Heart right ventricle (tissue), 16 donors: ENCODE data around the gene RNASE12. TPM values are rescaled to one million over a fixed set of nuclear protein-coding genes. Genes with fewer than 3 reads are reported as not detected.

Source experiments
- ATAC-seq, 8 donors: fragments of 200-7000 bp; cut with Tn5 transposase; one replicate each; pipeline ENCODE4 v1.9.1; 2020; ENCODE audit warnings: mild to moderate bottlenecking in 8 of 8, moderate library complexity in 8 of 8, moderate number of reproducible peaks in 1 of 8
- DNase-seq, 2 donors: peaks; one replicate each; pipeline ENCODE4 v3.0.0-alpha.2; 2020
- H3K27ac ChIP-seq, 10 donors: fragments of 200-600 bp; sonication (generic) in 2 of 10; one replicate each; pipeline versions ENCODE4 v1.5.0 to v1.8.0; 2020 to 2022; ENCODE audit warnings: mild to moderate bottlenecking in 3 of 10
- H3K27me3 ChIP-seq, 7 donors: fragments of 200-600 bp; one replicate each; pipeline ENCODE4 v1.8.0; 2021 to 2022; ENCODE audit warnings: mild to moderate bottlenecking in 2 of 7
- H3K36me3 ChIP-seq, 9 donors: fragments of 200-600 bp; sonication (generic) in 1 of 9; one replicate each; pipeline versions ENCODE4 v1.5.0 to v1.8.0; 2020 to 2022; ENCODE audit warnings: mild to moderate bottlenecking in 2 of 9
- H3K4me1 ChIP-seq, 9 donors: fragments of 200-600 bp; sonication (generic) in 1 of 9; one replicate each; pipeline versions ENCODE4 v1.5.0 to v1.8.0; 2020 to 2022; ENCODE audit warnings: mild to moderate bottlenecking in 4 of 9
- H3K4me3 ChIP-seq, 10 donors: fragments of 200-600 bp; sonication (generic) in 2 of 10; one replicate each; pipeline versions ENCODE4 v1.5.0 to v1.8.0; 2020 to 2022; ENCODE audit warnings: mild to moderate bottlenecking in 7 of 10, moderate library complexity in 2 of 10
- H3K9me3 ChIP-seq, 11 donors: fragments of 200-600 bp in 10 of 11; sonication (generic) in 2 of 11; one replicate each; pipeline versions ENCODE4 v1.5.0 to v1.8.0; 2013 to 2022; ENCODE audit warnings: mild to moderate bottlenecking in 2 of 11, control low read depth in 1 of 11, moderate library complexity in 1 of 11
- WGBS, 2 donors: extraction: QIAGEN DNeasy Blood & Tissue Kit; methylation state at CpG; one replicate each; pipeline ENCODE4 v1.1.7; 2013; ENCODE audit warnings: inconsistent platforms in 1 of 2; 5-methylcytosine and 5-hydroxymethylcytosine counted together
- intact Hi-C, 10 donors: fragments of 100-400 bp; cut with DNase I; formaldehyde crosslinking; loops; one replicate each; pipeline versions ENCODE4 v1.11.1 to v1.14.2; 2022
- polyA plus RNA-seq, 2 donors: library from polyadenylated mRNA; stranded (reverse); fragments of 200-250 nt; gene quantifications; one replicate each; pipeline ENCODE4 v1.2.3, GENCODE V29; 2013
- total RNA-seq, 10 donors: library from RNA; stranded (reverse); fragmentation: NEBNext Ultra II Directional in 3 of 10; extraction: Animal tissue kit (Norgen Biotek cat#: 25700) in 3 of 10; gene quantifications; one replicate each; pipeline versions ENCODE4 v1.2.1 to v1.2.4, GENCODE V29; 2021 to 2023
- TF ChIP-seq, protein P1 (sequence below), 9 donors: fragments of 200-600 bp; sonication (generic) in 2 of 9; IDR thresholded peaks; one replicate each; pipeline versions ENCODE4 v1.5.0 to v1.8.0; 2021 to 2022; ENCODE audit warnings: antibody characterized with exemption in 9 of 9, mild to moderate bottlenecking in 5 of 9, moderate library complexity in 1 of 9
- donor health status: Arrhythmogenic right ventricular cardiomyopathy.
- donor health status: ischemic (EF 13 %, LVEDD 7.1; RV severe dilation, severe dysfunction).
- donor health status: healthy with polysubstance abuse.
- donor health status: DM: no; HTN: yes; CAD: no.
- donor health status: DM: no; HTN: no; CAD: no.
- donor health status: ischemic (EF 25% LVEDD 6.9; RV normal size, moderate dysfunction).
- donor health status: ischemic (EF 25% LVEDD 5.7; RV mildly dilated, moderate dysfunction).
- donor health status: healthy.
- donor health status: DM: yes; HTN: yes; CAD: no.
- donor health status: Ischemic cardiomyopathy.
- donor health status: ischemic (EF 35%, LVEDD 5.7; RV mildly dilated, moderate dysfunction).
- donor health status: nonischemic (EF 11% LVEDD 7.7; RV severe dilation, severe dysfunction).
- donor health status: DM: yes; HTN: yes; CAD: no.
- donor health status: PGD.
- donor health status: ischemic (EF 29% LVEDD 5.4; RV normal size, mild dysfunction).
- donor health status: nonischemic (EF 23%, LVEDD 6.1; RV moderate dilation, normal function).

Gene RNASE12
- total and polyA plus RNA-seq, 12 donors, result not detected

DNA sequence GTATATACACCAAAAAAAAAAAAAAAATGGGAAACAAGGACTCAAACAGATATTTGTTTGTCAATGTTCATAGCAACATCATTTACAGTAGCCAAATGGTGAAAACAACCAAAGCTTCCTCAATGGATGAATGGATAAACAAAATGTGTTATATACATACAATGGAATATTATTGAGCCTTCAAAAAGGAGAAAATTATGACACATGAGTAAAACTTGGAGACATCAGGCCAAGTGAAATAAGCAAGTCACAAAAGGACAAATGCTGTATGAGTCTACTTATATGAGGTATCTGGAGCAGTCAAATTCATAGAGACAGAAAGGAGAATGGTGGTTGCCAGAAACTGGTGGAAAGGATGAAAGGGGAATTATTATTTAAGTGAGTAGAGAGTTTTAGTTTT lies 38.2 kb downstream of the RNASE12 start:
- TF ChIP-seq, protein P1, sequence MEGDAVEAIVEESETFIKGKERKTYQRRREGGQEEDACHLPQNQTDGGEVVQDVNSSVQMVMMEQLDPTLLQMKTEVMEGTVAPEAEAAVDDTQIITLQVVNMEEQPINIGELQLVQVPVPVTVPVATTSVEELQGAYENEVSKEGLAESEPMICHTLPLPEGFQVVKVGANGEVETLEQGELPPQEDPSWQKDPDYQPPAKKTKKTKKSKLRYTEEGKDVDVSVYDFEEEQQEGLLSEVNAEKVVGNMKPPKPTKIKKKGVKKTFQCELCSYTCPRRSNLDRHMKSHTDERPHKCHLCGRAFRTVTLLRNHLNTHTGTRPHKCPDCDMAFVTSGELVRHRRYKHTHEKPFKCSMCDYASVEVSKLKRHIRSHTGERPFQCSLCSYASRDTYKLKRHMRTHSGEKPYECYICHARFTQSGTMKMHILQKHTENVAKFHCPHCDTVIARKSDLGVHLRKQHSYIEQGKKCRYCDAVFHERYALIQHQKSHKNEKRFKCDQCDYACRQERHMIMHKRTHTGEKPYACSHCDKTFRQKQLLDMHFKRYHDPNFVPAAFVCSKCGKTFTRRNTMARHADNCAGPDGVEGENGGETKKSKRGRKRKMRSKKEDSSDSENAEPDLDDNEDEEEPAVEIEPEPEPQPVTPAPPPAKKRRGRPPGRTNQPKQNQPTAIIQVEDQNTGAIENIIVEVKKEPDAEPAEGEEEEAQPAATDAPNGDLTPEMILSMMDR (IDR thresholded peaks at IDR 0.05), result no peak
- intact Hi-C loops, result no loop called here
- Histone ChIP-seq H3K36me3 (no peaks in the 10 kb centered on the region), H3K9me3 (no peaks in the 10 kb centered on the region), H3K27ac (no peak overlapping the region), H3K4me3 (no peak overlapping the region), H3K4me1 (no peaks in the 10 kb centered on the region), H3K27me3 (no peaks in the 10 kb centered on the region)
- ATAC-seq (no peak), DNase-seq (no peak)

- TF ChIP-seq, protein P1 (IDR thresholded peaks at IDR 0.05), result no peak
- no peaks in the 10 kb centered on the region for H3K36me3 ChIP-seq
- 94 to 96% methylated on average over 3 of the region's 3 CpGs for WGBS, 2 donors
- H3K9me3 ChIP-seq, result no peaks in the 10 kb centered on the region
- H3K4me3 ChIP-seq, result no peak overlapping the region
- H3K4me1 ChIP-seq, result no peaks in the 10 kb centered on the region
- no peak overlapping the region for H3K27ac ChIP-seq
- ATAC-seq (no peak), DNase-seq (no peak)
- peaks cover 0 to 8% (median 0%) of the 10 kb centered on the region in 7 donors for H3K27me3 ChIP-seq
- intact Hi-C loops, result no loop called here
Observed at GRCh38 chr14:20551606-20552005, 39.6 kb downstream of the RNASE12 start.

DNA sequence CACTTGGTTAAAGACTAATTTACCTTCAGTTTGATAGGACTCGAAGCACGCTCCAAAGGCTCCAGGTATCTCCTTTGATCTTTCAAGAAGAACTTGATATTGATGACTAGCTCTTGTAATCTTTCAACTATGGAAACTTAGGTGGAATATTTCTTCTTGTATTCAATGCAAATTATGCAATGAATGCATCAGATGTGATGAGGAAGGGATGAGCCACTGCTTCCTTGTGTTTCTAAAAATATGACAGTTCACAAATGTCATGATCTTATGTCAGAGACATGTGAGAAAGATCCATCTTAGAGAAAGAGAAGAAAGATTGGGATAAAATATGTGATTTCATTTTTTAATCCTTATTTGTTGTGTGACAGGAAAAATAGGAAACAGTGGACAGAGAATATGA lies 40.2 kb downstream of the RNASE12 start:
- Histone ChIP-seq H3K27me3 (peaks cover 0 to 8% (median 3%) of the 10 kb centered on the region in 7 donors), H3K27ac (no peak overlapping the region), H3K36me3 (no peaks in the 10 kb centered on the region), H3K9me3 (no peaks in the 10 kb centered on the region), H3K4me3 (no peak overlapping the region), H3K4me1 (no peaks in the 10 kb centered on the region)
- TF ChIP-seq, protein P1 (IDR thresholded peaks at IDR 0.05), result no peak
- ATAC-seq, result no peak
- intact Hi-C loops, result no loop called here
- DNase-seq, result no peak
- 95 to 97% methylated on average over 2 of the region's 2 CpGs for WGBS, 2 donors

GRCh38 chr14:20548414-20549158 lies 42.6 kb downstream of the RNASE12 start:
- H3K4me3 ChIP-seq, result no peak overlapping the region
- no peak for ATAC-seq
- no peaks in the 10 kb centered on the region for H3K9me3 ChIP-seq
- no peak overlapping the region for H3K27ac ChIP-seq
- peaks cover 0 to 8% (median 4%) of the 10 kb centered on the region in 7 donors for H3K27me3 ChIP-seq
- no peaks in the 10 kb centered on the region for H3K36me3 ChIP-seq
- TF ChIP-seq, protein P1 (IDR thresholded peaks at IDR 0.05), result no peak
- no peak for DNase-seq
- intact Hi-C loops, result loop anchor here in 1 of 10 donors (10.0 kb wide), 1 partner anchor 506 kb away; the partner anchor contains the start of gene RNASE8
- 87 to 90% methylated on average over 10 of the region's 10 CpGs for WGBS, 2 donors
- H3K4me1 ChIP-seq, result no peaks in the 10 kb centered on the region
